ENCODE results near the gene SHC4. TPM values are rescaled to one million over a fixed set of nuclear protein-coding genes. Genes with fewer than 3 reads are reported as not detected.

Gene SHC4
- total RNA-seq, 1 donor from 2014 or later, result 4.2 TPM

- no peaks in the 10 kb centered on the region for H3K36me3 ChIP-seq (ENCODE audit: control insufficient read depth, insufficient read depth, low read length)
- no peak for DNase-seq (ENCODE audit: low read depth)
- no peaks in the 10 kb centered on the region for H3K27me3 ChIP-seq (ENCODE audit: control insufficient read depth, insufficient read depth, low read length)
- TF ChIP-seq, protein P1, sequence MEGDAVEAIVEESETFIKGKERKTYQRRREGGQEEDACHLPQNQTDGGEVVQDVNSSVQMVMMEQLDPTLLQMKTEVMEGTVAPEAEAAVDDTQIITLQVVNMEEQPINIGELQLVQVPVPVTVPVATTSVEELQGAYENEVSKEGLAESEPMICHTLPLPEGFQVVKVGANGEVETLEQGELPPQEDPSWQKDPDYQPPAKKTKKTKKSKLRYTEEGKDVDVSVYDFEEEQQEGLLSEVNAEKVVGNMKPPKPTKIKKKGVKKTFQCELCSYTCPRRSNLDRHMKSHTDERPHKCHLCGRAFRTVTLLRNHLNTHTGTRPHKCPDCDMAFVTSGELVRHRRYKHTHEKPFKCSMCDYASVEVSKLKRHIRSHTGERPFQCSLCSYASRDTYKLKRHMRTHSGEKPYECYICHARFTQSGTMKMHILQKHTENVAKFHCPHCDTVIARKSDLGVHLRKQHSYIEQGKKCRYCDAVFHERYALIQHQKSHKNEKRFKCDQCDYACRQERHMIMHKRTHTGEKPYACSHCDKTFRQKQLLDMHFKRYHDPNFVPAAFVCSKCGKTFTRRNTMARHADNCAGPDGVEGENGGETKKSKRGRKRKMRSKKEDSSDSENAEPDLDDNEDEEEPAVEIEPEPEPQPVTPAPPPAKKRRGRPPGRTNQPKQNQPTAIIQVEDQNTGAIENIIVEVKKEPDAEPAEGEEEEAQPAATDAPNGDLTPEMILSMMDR (IDR thresholded peaks at IDR 0.05; ENCODE audit: insufficient read depth, low read length, poor library complexity, severe bottlenecking), result no peak
- no peak overlapping the region for H3K4me3 ChIP-seq (ENCODE audit: low read depth, low read length)
Measured at GRCh38 chr15:48869966-48870365, 93.8 kb downstream of the SHC4 start.

GRCh38 chr15:48868536-48868935 is 95.2 kb downstream of the SHC4 start:
- Histone ChIP-seq H3K36me3 (ENCODE audit: control insufficient read depth, insufficient read depth, low read length) (no peaks in the 10 kb centered on the region), H3K4me3 (ENCODE audit: low read depth, low read length) (no peak overlapping the region), H3K27me3 (ENCODE audit: control insufficient read depth, insufficient read depth, low read length) (no peaks in the 10 kb centered on the region)
- TF ChIP-seq, protein P1 (IDR thresholded peaks at IDR 0.05; ENCODE audit: insufficient read depth, low read length, poor library complexity, severe bottlenecking), result no peak
- DNase-seq (ENCODE audit: low read depth), result no peak

DNA sequence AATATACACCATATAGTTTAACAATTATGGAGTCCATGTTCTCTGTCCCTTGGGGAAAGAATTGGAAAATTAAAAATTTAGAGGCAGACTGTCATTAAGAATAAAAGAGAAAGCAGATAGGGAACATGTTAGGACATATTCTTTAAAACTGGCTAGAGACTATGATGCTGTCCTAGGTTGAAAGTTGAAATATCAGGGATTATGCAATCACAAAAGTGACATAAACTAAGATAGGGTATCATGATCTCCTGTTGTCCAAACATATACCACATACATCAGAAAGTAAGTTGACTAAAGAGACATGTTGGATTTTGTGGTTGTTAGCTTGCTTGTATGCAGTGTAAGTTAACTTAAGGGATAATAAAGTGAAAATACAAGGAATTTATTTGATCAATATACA is 95.7 kb downstream of the SHC4 start:
- DNase-seq (ENCODE audit: low read depth), result no peak
- H3K27me3 ChIP-seq (ENCODE audit: control insufficient read depth, insufficient read depth, low read length), result no peaks in the 10 kb centered on the region
- H3K4me3 ChIP-seq (ENCODE audit: low read depth, low read length), result no peak overlapping the region
- H3K36me3 ChIP-seq (ENCODE audit: control insufficient read depth, insufficient read depth, low read length), result no peaks in the 10 kb centered on the region
- TF ChIP-seq, protein P1 (IDR thresholded peaks at IDR 0.05; ENCODE audit: insufficient read depth, low read length, poor library complexity, severe bottlenecking), result no peak

DNA sequence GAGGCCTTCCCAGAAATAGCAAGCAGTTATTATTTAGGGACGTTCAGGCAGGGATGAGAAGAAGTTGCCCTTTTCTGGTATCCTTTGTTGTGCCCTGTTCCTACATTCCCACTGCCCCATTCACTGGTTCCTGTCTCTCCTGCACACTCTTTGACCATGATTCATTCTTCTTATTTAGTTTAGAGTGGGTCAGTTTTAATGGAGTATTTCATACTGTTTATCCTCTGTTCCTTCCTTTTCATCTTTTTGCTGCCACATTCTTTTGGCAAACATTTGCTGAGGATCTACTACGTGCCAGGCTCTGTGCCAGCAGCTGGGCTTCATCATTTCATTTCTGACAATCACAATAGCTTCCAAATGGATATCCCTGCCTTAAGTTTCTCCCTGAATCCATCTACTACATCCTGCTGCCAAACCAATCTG is 97.6 kb downstream of the SHC4 start:
- H3K4me3 ChIP-seq (ENCODE audit: low read depth, low read length), result no peak overlapping the region
- no peak for DNase-seq (ENCODE audit: low read depth)
- H3K27me3 ChIP-seq (ENCODE audit: control insufficient read depth, insufficient read depth, low read length), result no peaks in the 10 kb centered on the region
- TF ChIP-seq, protein P1 (IDR thresholded peaks at IDR 0.05; ENCODE audit: insufficient read depth, low read length, poor library complexity, severe bottlenecking), result no peak
- H3K36me3 ChIP-seq (ENCODE audit: control insufficient read depth, insufficient read depth, low read length), result no peaks in the 10 kb centered on the region

DNA sequence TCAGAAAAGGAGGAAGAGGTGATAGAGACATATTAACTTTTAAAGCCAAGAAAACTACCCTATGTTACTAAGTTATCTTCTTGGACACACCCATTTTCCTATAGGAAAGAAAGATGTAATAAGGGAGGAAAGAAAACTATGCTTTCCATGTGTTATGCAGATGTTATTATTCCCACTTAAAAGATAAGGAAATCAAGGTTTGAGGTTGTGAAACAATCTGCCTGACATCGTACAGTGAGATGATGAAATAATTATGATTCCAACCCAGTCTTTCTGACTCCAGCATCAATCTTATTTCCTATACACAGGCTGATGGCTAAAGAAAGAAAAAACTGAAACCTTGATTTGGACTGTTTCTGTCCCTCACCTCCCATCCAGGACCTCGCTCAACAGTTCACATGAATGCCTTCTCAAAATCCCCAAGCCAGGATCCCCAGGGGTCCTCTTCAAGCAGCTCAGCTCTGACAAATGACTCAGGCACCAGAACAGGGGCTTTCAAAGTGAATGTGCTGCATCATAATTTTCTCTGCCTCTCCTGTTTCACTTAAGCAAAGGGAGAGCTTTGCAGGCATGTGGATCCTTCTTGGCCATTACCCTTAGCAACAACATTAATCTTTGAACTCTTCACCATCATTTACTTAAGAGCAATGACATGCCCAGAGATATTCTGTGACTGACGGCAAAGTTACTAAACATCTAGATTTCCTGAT is 98.2 kb downstream of the SHC4 start:
- TF ChIP-seq, protein P1 (IDR thresholded peaks at IDR 0.05; ENCODE audit: insufficient read depth, low read length, poor library complexity, severe bottlenecking), result no peak
- H3K36me3 ChIP-seq (ENCODE audit: control insufficient read depth, insufficient read depth, low read length), result no peaks in the 10 kb centered on the region
- H3K4me3 ChIP-seq (ENCODE audit: low read depth, low read length), result no peak overlapping the region
- no peaks in the 10 kb centered on the region for H3K27me3 ChIP-seq (ENCODE audit: control insufficient read depth, insufficient read depth, low read length)
- no peak for DNase-seq (ENCODE audit: low read depth)

DNA sequence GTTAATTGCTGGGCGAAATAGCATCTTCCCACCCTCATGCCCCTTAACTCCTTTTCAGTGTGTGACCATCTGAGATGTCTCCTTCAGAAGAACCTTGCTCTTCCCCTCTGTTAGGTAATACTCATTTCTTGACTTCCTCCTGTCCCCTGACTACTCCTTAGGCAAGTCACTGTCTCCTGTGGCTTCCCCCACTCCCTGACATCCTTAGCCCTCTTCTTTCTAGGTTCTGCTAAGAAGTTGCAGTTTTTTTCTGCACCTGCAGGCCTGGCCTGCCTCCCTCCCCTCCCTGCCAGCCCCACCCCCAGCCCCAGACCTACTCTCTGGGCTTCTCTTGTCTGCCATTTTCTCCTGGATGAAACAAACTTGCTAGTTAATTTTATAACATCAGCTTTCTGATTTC is 101.0 kb downstream of the SHC4 start:
- TF ChIP-seq, protein P1 (IDR thresholded peaks at IDR 0.05; ENCODE audit: insufficient read depth, low read length, poor library complexity, severe bottlenecking), result no peak
- no peak for DNase-seq (ENCODE audit: low read depth)
- H3K27me3 ChIP-seq (ENCODE audit: control insufficient read depth, insufficient read depth, low read length), result no peaks in the 10 kb centered on the region
- H3K4me3 ChIP-seq (ENCODE audit: low read depth, low read length), result no peak overlapping the region
- H3K36me3 ChIP-seq (ENCODE audit: control insufficient read depth, insufficient read depth, low read length), result no peaks in the 10 kb centered on the region
